ENCODE data around the gene GTF3C4.

DNA sequence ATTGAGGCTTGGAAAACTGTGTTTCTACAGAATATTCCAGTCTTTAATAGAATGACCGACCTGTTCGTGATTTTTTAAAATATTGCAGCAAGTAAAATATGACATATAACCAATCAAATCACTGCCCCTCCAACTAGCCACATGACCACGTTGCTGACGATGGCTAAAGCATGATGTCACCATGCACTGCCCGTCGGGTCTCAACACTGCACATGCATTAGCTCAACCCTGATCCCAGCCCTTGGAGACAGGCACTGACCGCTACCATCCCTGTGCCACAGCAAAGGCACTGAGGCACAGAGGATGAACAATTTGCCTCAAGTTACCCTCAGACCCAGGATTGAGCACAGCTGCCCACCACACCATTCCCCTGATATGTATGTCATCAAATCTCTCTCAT, 14.0 kb upstream of the GTF3C4 start:
- TF ChIP-seq POLR2A (IDR thresholded peaks at IDR 0.05), result no peak
- TF ChIP-seq, protein P1, sequence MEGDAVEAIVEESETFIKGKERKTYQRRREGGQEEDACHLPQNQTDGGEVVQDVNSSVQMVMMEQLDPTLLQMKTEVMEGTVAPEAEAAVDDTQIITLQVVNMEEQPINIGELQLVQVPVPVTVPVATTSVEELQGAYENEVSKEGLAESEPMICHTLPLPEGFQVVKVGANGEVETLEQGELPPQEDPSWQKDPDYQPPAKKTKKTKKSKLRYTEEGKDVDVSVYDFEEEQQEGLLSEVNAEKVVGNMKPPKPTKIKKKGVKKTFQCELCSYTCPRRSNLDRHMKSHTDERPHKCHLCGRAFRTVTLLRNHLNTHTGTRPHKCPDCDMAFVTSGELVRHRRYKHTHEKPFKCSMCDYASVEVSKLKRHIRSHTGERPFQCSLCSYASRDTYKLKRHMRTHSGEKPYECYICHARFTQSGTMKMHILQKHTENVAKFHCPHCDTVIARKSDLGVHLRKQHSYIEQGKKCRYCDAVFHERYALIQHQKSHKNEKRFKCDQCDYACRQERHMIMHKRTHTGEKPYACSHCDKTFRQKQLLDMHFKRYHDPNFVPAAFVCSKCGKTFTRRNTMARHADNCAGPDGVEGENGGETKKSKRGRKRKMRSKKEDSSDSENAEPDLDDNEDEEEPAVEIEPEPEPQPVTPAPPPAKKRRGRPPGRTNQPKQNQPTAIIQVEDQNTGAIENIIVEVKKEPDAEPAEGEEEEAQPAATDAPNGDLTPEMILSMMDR (IDR thresholded peaks at IDR 0.05), result no peak
